Endothelial cell of umbilical vein (primary cell): Measurements from ENCODE around the gene SYNGR3. TPM values are rescaled to one million over a fixed set of nuclear protein-coding genes. Genes with fewer than 3 reads are reported as not detected.
A peak's percentile ranks its signal among the peaks of the same experiment; 100 is the strongest.

ENCODE experiments used
- BruUV-seq: library from RNA; stranded (reverse); fragments of 400-500 nt; replicated peaks from 2 replicates; lab custom pipeline; 2021; lab: Mats Ljungman, UMichigan
- CTCF ChIA-PET: fragments of 300-600, 350-600 bp; sonication (Branson Sonifier 250); formaldehyde crosslinking; loops from one replicate; lab custom pipeline; 2021; ENCODE audit warnings: antibody characterized with exemption, inconsistent platforms; lab: Charles Lee
- POLR2A ChIA-PET: fragments of 300-600, 350-600 bp; sonication (Branson Sonifier 250); formaldehyde crosslinking; loops from one replicate; lab custom pipeline; 2021; ENCODE audit warnings: antibody characterized with exemption, inconsistent platforms; lab: Charles Lee
- DNase-seq: peaks from one replicate; pipeline ENCODE4 v3.0.0-alpha.2; 2011; ENCODE audit warnings: low read depth, low spot score
- FAIRE-seq: peaks from 2 replicates; lab custom pipeline; 2011; peaks lifted over from hg19 to GRCh38; lab: Jason Lieb, UNC
- H2AFZ ChIP-seq: 2 replicates; pipeline ENCODE4 v1.6.0; 2012; ENCODE audit warnings: low read depth, low read length, control low read depth, inconsistent platforms
- H3K27ac ChIP-seq: 2 replicates; pipeline ENCODE4 v1.5.1; 2011; ENCODE audit warnings: low read depth, mild to moderate bottlenecking, control low read depth, low read length, moderate library complexity; ENCODE audit not compliant: insufficient read depth
- H3K27me3 ChIP-seq, 2 experiments: 2 replicates each; pipeline versions ENCODE4 v1.6.0 to v1.6.1; 2011; ENCODE audit warnings: low read length in 2 of 2, mixed read lengths in 1 of 2; ENCODE audit not compliant: control insufficient read depth in 2 of 2, insufficient read depth in 2 of 2
- H3K36me3 ChIP-seq, 2 experiments: 2 replicates in 1 of 2; 3 replicates in 1 of 2; pipeline ENCODE4 v1.5.1; 2011; ENCODE audit warnings: low read length in 2 of 2, mild to moderate bottlenecking in 1 of 2, moderate library complexity in 1 of 2; ENCODE audit not compliant: control insufficient read depth in 2 of 2, insufficient read depth in 2 of 2; ENCODE audit errors: extremely low read depth in 1 of 2
- H3K4me1 ChIP-seq: 3 replicates; pipeline ENCODE4 v1.5.1; 2011; ENCODE audit warnings: mild to moderate bottlenecking, low read length; ENCODE audit not compliant: control insufficient read depth, insufficient read depth; ENCODE audit errors: extremely low read depth
- H3K4me2 ChIP-seq: 2 replicates; pipeline ENCODE4 v1.6.1; 2011; ENCODE audit warnings: low read length, control low read depth, mixed read lengths; ENCODE audit not compliant: insufficient read depth
- H3K4me3 ChIP-seq, 3 experiments: fragments of 200-600 bp in 1 of 3; sonication (generic), shearing (Covaris generic) in 1 of 3; replicated peaks in 1 of 3; 2 replicates each; pipeline ENCODE4 v1.5.1; 2011 to 2016; ENCODE audit warnings: control low read depth in 3 of 3, low read length in 3 of 3, mild to moderate bottlenecking in 2 of 3, inconsistent platforms in 1 of 3, low read depth in 1 of 3, moderate library complexity in 1 of 3; ENCODE audit not compliant: insufficient read depth in 1 of 3
- H3K79me2 ChIP-seq: 2 replicates; pipeline ENCODE4 v1.6.0; 2012; ENCODE audit warnings: low read length, inconsistent platforms; ENCODE audit not compliant: control insufficient read depth, insufficient read depth
- H3K9ac ChIP-seq: replicated peaks from 2 replicates; pipeline ENCODE3; 2011; ENCODE audit warnings: low read length, control low read depth; ENCODE audit not compliant: insufficient read depth; ENCODE audit errors: extremely low read depth
- H3K9me1 ChIP-seq: replicated peaks from 3 replicates; pipeline ENCODE4 v1.6.0; 2011; ENCODE audit warnings: mild to moderate bottlenecking, low read length; ENCODE audit not compliant: control insufficient read depth, insufficient read depth; ENCODE audit errors: extremely low read depth
- H3K9me3 ChIP-seq: replicated peaks from 2 replicates; pipeline ENCODE4 v1.5.1; 2012; ENCODE audit warnings: low read length, inconsistent platforms; ENCODE audit not compliant: control insufficient read depth, insufficient read depth
- H4K20me1 ChIP-seq: replicated peaks from 2 replicates; pipeline ENCODE3; 2011; ENCODE audit warnings: mild to moderate bottlenecking, low read length; ENCODE audit not compliant: control insufficient read depth, insufficient read depth; ENCODE audit errors: extremely low read depth
- CTCF ChIP-seq, 2 donors: IDR thresholded peaks; 1 replicate in 1 of 2; 2 replicates in 1 of 2; pipeline ENCODE4 v1.5.1; 2011; ENCODE audit warnings: low read length in 2 of 2, mild to moderate bottlenecking in 2 of 2, moderate library complexity in 2 of 2, control low read depth in 1 of 2, inconsistent platforms in 1 of 2, low read depth in 1 of 2; ENCODE audit not compliant: insufficient read depth in 1 of 2; ENCODE audit errors: extremely low read depth in 1 of 2
- EZH2 ChIP-seq: IDR thresholded peaks from 2 replicates; pipeline ENCODE4 v1.6.1; 2012; ENCODE audit warnings: borderline replicate concordance, low read depth, mild to moderate bottlenecking, moderate library complexity, low read length, inconsistent platforms; ENCODE audit not compliant: severe bottlenecking
- FOS ChIP-seq: IDR thresholded peaks from 2 replicates; pipeline ENCODE4 v1.6.1; 2011; ENCODE audit warnings: mild to moderate bottlenecking, low read length, moderate library complexity, borderline replicate concordance; ENCODE audit not compliant: insufficient read depth
- GATA2 ChIP-seq: IDR thresholded peaks from 2 replicates; pipeline ENCODE4 v1.7.0; 2011; ENCODE audit warnings: low read depth, mild to moderate bottlenecking, moderate library complexity, mixed read lengths, low read length; ENCODE audit not compliant: insufficient read length, insufficient read depth
- JUN ChIP-seq: IDR thresholded peaks from 2 replicates; pipeline ENCODE4 v1.6.1; 2011; ENCODE audit warnings: borderline replicate concordance, low read depth; ENCODE audit not compliant: insufficient read length, insufficient read depth
- MYC ChIP-seq: IDR thresholded peaks from one replicate; pipeline ENCODE4 v1.6.1; 2011; ENCODE audit warnings: mild to moderate bottlenecking, low read depth, low read length
- POLR2A ChIP-seq: IDR thresholded peaks from 2 replicates; pipeline ENCODE4 v1.6.1; 2012; ENCODE audit warnings: low read depth, mild to moderate bottlenecking, control low read depth, low read length
- POLR2AphosphoS5 ChIP-seq: IDR thresholded peaks from 2 replicates; pipeline ENCODE4 v1.6.1; 2012; ENCODE audit warnings: low read depth, mild to moderate bottlenecking, control low read depth, low read length, moderate library complexity; ENCODE audit not compliant: insufficient read depth
- dilution Hi-C: fragments of 300-500 bp; cut with MboI; formaldehyde crosslinking; loops from one replicate; pipeline ENCODE4 v1.15.0; 2019; ENCODE audit warnings: low sequenced_read_pairs; ENCODE audit not compliant: extremely low pct_ligation_motif_present
- intact Hi-C: fragments of 100-400 bp; cut with micrococcal nuclease; formaldehyde crosslinking; loops from one replicate; pipeline ENCODE4 v1.10.0; 2022
- polyA plus RNA-seq, 4 experiments: library from polyadenylated mRNA; depleted of rRNA in 3 of 4; stranded (reverse) in 3 of 4; unstranded in 1 of 4; fragments of >200 nt; gene quantifications; 2 replicates each; pipeline versions ENCODE4 v1.2.1 to v1.2.3, GENCODE V29; 2011 to 2012; ENCODE audit warnings: missing spikeins in 1 of 4
- total RNA-seq: library from RNA; stranded (reverse); gene quantifications from 2 replicates; pipeline ENCODE4 v1.2.3, GENCODE V29; 2021

Gene SYNGR3
- total and polyA plus RNA-seq, 2 donors (not counting 3 experiments of a cell fraction or from before 2014, with no cell fraction given) = 0.95 to 1.4 TPM

GRCh38 chr16:1960665-1961630 lies 28.8 kb upstream of the SYNGR3 start:
- DNase-seq = peak; percentile 39
- Histone ChIP-seq H3K4me3 (peak overlapping the region in 1 of 3 experiments; percentile 63), H3K36me3 (peaks cover 8 to 17% of the 10 kb centered on the region in 2 experiments), H3K9ac (no peak overlapping the region), H3K79me2 (peaks cover 49% of the 10 kb centered on the region), H3K9me3 (no peaks in the 10 kb centered on the region), H3K4me1 (peaks cover 26% of the 10 kb centered on the region), H3K27me3 (no peaks in the 10 kb centered on the region), H3K4me2 (peak overlapping the region; percentile 76), H2AFZ (no peak overlapping the region), H3K27ac (no peak overlapping the region), H4K20me1 (no peaks in the 10 kb centered on the region), H3K9me1 (no peaks in the 10 kb centered on the region)
- dilution Hi-C loops = no loop called here
- no TSS peak for BruUV-seq
- TF ChIP-seq GATA2 (no peak), MYC (no peak), FOS (no peak), EZH2 (no peak), CTCF (IDR thresholded peaks at IDR 0.05; ENCODE audit: extremely low read depth in 1 of 2, insufficient read depth in 1 of 2, low read depth in 1 of 2, low read length in 2 of 2) (no peak), POLR2A (peak; percentile 93), POLR2AphosphoS5 (peak; percentile 74), JUN (no peak)
- POLR2A ChIA-PET = interaction anchor here (0.6 kb wide), 1 partner anchor 87 kb away, joined by 7 read pairs; no protein-coding TSS in a partner anchor
- CTCF ChIA-PET = interaction anchor here (0.6 to 2.2 kb wide), 3 partner anchors 15 to 180 kb away, joined by 4 to 9 read pairs (median 4); no protein-coding TSS in a partner anchor
- peak; percentile 64 for FAIRE-seq
- intact Hi-C loops = no loop called here
